ENCODE data around the gene FAM168A. TPM values are rescaled to one million over a fixed set of nuclear protein-coding genes. Genes with fewer than 3 reads are reported as not detected.

The FAM168A gene
- total RNA-seq, 4 donors from 2014 or later: 17.5 to 43.4 (median 23.3) TPM

DNA sequence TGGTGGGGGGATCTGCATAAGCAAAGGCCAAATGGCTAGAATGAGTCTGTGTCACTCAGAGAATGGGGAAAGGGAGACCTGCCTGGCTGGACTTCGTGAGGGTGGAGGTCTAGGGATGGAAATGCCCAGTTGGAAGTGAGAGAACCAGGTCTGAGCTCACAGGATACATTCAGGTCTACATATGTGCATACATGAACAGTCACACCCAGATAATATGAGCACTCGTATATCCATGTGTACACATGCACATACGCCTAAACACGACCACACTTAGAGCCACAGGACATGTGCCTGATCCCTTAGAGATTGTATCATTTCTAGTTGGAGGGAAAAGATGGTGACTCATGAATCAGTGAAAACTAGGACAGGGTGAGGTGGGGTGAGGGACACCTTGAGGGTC is 242.8 kb downstream of the FAM168A start:
- no peaks in the 10 kb centered on the region for H3K9me3 ChIP-seq
- no peak overlapping the region for H3K27ac ChIP-seq
- H3K4me1 ChIP-seq: peaks cover 0 to 7% (median 3%) of the 10 kb centered on the region in 4 donors
- H3K36me3 ChIP-seq: no peaks in the 10 kb centered on the region
- H3K4me3 ChIP-seq: no peak overlapping the region
- 67 to 82% methylated on average over 1 to 4 of the region's 4 CpGs for WGBS, 2 donors (ENCODE audit: low coverage in 1 of 2)
- H3K27me3 ChIP-seq: no peaks in the 10 kb centered on the region
- no peak for DNase-seq
- intact Hi-C loops (cut with DNase I; ENCODE audit: low total_unique reads) (no loop called here), in situ Hi-C loops (cut with MboI; ENCODE audit: low pct_ligation_motif_present in 1 of 4, low pct_unique_long_range_greater_than_20kb in 1 of 4, low sequenced_read_pairs in 3 of 4) (no loop called here)
- TF ChIP-seq EP300 (IDR thresholded peaks at IDR 0.05; ENCODE audit: low read depth) (no peak), POLR2A (IDR thresholded peaks at IDR 0.05) (no peak), POLR2AphosphoS5 (IDR thresholded peaks at IDR 0.05) (no peak), CTCF (IDR thresholded peaks at IDR 0.05) (no peak)

- Histone ChIP-seq H3K27ac (no peak overlapping the region), H3K9me3 (no peaks in the 10 kb centered on the region), H3K27me3 (no peaks in the 10 kb centered on the region), H3K4me1 (peaks cover 0 to 7% (median 3%) of the 10 kb centered on the region in 4 donors), H3K36me3 (no peaks in the 10 kb centered on the region), H3K4me3 (no peak overlapping the region)
- 81 to 83% methylated on average over 2 to 4 of the region's 4 CpGs for WGBS, 2 donors (ENCODE audit: low coverage in 1 of 2)
- in situ Hi-C loops (cut with MboI; ENCODE audit: low pct_ligation_motif_present in 1 of 4, low pct_unique_long_range_greater_than_20kb in 1 of 4, low sequenced_read_pairs in 3 of 4) (loop anchor here in 2 of 4 donors (5.0 kb wide), 1 partner anchor 39 kb away; no protein-coding TSS in a partner anchor), intact Hi-C loops (cut with DNase I; ENCODE audit: low total_unique reads) (no loop called here)
- DNase-seq: no peak
- no peak for TF ChIP-seq CTCF (IDR thresholded peaks at IDR 0.05)
- TF ChIP-seq POLR2AphosphoS5 (IDR thresholded peaks at IDR 0.05): no peak
- TF ChIP-seq EP300 (IDR thresholded peaks at IDR 0.05; ENCODE audit: low read depth): no peak
- TF ChIP-seq POLR2A (IDR thresholded peaks at IDR 0.05): no peak
Measured at GRCh38 chr11:73353422-73353821, 244.5 kb downstream of the FAM168A start.

DNA sequence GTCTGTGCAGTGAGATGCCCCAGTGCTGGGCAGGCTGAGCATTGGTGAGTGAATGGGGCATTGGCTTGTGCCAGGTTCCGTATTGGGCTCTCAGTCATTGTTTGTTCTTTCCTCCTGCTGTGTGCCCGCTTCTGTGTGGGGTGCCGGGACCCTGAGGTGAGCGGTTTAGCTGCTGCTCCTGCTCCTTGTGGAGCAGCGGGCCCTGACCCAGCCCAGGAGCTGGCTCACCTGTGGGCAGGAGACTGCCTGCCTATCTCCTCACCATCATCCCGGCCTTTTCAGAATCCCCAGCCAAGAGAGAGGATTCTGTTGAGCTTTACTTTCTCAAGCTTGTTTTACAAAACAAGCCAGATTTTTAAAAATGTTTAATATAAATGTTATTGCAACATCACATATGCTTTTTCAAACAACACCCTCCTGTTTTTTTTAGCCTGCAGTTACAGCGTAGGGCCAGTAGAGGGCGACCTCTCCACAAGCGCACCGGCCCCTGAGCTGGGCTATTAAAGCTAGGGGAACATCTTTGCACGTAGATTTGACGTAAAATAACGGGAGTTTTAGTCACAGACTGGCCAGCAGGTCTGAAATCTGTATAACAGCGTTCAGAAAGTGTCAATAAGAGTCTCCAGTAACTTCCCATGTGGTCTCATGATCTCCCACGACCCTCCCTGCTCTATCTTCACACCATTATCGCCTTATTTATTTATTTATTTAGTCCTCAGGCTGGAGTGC is 246.8 kb downstream of the FAM168A start:
- in situ Hi-C loops (cut with MboI; ENCODE audit: low pct_ligation_motif_present in 1 of 4, low pct_unique_long_range_greater_than_20kb in 1 of 4, low sequenced_read_pairs in 3 of 4): loop anchor here in 2 of 4 donors (5.0 kb wide), 1 partner anchor 41 kb away; no protein-coding TSS in a partner anchor
- Histone ChIP-seq H3K4me3 (no peak overlapping the region), H3K27ac (peak overlapping the region in 1 of 4 donors; percentile 22), H3K36me3 (no peaks in the 10 kb centered on the region), H3K27me3 (no peaks in the 10 kb centered on the region), H3K4me1 (peaks cover 0 to 7% (median 3%) of the 10 kb centered on the region in 4 donors), H3K9me3 (no peaks in the 10 kb centered on the region)
- WGBS, 2 donors (ENCODE audit: low coverage in 1 of 2): 0 to 26% methylated on average over 2 to 16 of the region's 16 CpGs
- intact Hi-C loops (cut with DNase I; ENCODE audit: low total_unique reads): no loop called here
- TF ChIP-seq CTCF (IDR thresholded peaks at IDR 0.05) (peak; percentile 90 to 99 (median 97)), POLR2AphosphoS5 (IDR thresholded peaks at IDR 0.05) (no peak)
- peak; percentile 59 for DNase-seq

Small RNA genes lying within 50 kb of the gene (small RNA-seq; reads per million reads assigned to genes)
- 0 to 0.12 (median 0) reads per million in 4 donors for gene AP000763.2
- gene HMGN2P38: 0 to 0.28 (median 0) reads per million in 4 donors

Other genes with a start within 250 kb of the FAM168A start
- gene RELT, start 221.7 kb downstream of the FAM168A start, total RNA-seq: 10 to 100 TPM in 1 of 4 donors, 1 to 10 TPM in 3; 2.0 to 10.1 (median 6.1) TPM
- 10 to 100 TPM in 1 of 4 donors, 1 to 10 TPM in 3; 7.2 to 23.5 (median 9.6) TPM for gene PLEKHB1, start 48.5 kb upstream of the FAM168A start, total RNA-seq
- 100 to 1,000 TPM in 3 of 4 donors, 10 to 100 TPM in 1; 49.0 to 232 (median 206) TPM for gene RAB6A, start 163.0 kb upstream of the FAM168A start, total RNA-seq
- 10 to 100 TPM in 3 of 4 donors, not detected in 1; 10.5 to 21.1 (median 21.0) TPM for gene MRPL48, start 189.8 kb upstream of the FAM168A start, total RNA-seq